ENCODE measurements around the gene KRTAP21-2. TPM values are rescaled to one million over a fixed set of nuclear protein-coding genes. Genes with fewer than 3 reads are reported as not detected.

Gene KRTAP21-2
- total and polyA plus RNA-seq, 12 donors = not detected

DNA sequence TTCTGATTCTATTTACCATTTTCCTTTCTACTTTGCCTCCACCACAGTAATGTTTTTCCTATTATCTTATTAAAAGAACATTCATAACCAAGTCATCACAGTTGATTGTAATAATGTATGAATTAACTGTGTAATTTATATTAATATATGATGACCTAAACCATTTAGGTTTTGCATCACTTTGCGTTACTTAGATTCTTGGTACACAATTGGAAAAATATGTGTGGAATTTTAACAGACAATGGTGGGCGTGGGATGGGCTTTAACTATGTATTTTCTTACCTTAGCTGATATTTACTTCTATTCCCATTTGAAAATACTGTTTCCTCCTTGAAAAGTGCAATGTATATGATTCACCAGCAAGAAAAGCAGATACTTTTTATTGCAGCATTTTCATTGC, 32.1 kb downstream of the KRTAP21-2 start:
- TF ChIP-seq, protein P1, sequence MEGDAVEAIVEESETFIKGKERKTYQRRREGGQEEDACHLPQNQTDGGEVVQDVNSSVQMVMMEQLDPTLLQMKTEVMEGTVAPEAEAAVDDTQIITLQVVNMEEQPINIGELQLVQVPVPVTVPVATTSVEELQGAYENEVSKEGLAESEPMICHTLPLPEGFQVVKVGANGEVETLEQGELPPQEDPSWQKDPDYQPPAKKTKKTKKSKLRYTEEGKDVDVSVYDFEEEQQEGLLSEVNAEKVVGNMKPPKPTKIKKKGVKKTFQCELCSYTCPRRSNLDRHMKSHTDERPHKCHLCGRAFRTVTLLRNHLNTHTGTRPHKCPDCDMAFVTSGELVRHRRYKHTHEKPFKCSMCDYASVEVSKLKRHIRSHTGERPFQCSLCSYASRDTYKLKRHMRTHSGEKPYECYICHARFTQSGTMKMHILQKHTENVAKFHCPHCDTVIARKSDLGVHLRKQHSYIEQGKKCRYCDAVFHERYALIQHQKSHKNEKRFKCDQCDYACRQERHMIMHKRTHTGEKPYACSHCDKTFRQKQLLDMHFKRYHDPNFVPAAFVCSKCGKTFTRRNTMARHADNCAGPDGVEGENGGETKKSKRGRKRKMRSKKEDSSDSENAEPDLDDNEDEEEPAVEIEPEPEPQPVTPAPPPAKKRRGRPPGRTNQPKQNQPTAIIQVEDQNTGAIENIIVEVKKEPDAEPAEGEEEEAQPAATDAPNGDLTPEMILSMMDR (IDR thresholded peaks at IDR 0.05) = no peak
- no peak for TF ChIP-seq POLR2A (IDR thresholded peaks at IDR 0.05)

DNA sequence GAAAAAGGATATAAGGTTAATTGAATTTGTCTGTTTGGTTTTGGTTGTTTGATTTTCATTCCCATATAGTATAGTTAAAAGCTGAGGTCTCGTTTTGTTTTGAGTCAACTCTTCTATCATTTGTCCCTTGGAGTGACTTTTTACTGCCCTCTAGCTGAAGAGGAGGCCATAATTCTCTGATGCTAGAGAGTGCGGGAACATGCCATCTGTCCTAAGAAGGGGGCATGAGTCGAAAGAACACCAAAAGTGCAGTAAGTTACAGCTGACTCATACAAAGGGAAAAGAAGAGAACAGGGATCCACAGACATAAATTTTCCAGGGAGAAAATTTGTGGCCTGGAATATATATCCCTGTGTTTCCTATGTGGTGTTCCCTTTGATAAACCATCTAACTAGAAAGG, 32.6 kb downstream of the KRTAP21-2 start:
- 36 to 59% (median 48%) methylated on average over 3 of the region's 3 CpGs for WGBS, 4 donors
- TF ChIP-seq, protein P1 (IDR thresholded peaks at IDR 0.05) = no peak
- no peak for TF ChIP-seq POLR2A (IDR thresholded peaks at IDR 0.05)
- Histone ChIP-seq H3K27me3 (no peaks in the 10 kb centered on the region), H3K27ac (no peak overlapping the region), H3K4me1 (replicated peaks in 1 of 2) (no peaks in the 10 kb centered on the region), H3K4me3 (no peak overlapping the region), H3K9me3 (replicated peaks in 1 of 3) (no peaks in the 10 kb centered on the region), H3K36me3 (replicated peaks in 1 of 2) (no peaks in the 10 kb centered on the region)
- DNase-seq = no peak
- intact Hi-C loops (cut with DNase I) = no loop called here

More for the DNA sequence above, 32.1 kb downstream of the KRTAP21-2 start:
- intact Hi-C loops (cut with DNase I) = no loop called here
- Histone ChIP-seq H3K4me3 (no peak overlapping the region), H3K27ac (no peak overlapping the region), H3K9me3 (replicated peaks in 1 of 3) (no peaks in the 10 kb centered on the region), H3K36me3 (replicated peaks in 1 of 2) (no peaks in the 10 kb centered on the region), H3K4me1 (replicated peaks in 1 of 2) (no peaks in the 10 kb centered on the region), H3K27me3 (no peaks in the 10 kb centered on the region)
- DNase-seq = no peak
- WGBS, 4 donors = 71 to 86% (median 75%) methylated on average over 2 of the region's 2 CpGs

DNA sequence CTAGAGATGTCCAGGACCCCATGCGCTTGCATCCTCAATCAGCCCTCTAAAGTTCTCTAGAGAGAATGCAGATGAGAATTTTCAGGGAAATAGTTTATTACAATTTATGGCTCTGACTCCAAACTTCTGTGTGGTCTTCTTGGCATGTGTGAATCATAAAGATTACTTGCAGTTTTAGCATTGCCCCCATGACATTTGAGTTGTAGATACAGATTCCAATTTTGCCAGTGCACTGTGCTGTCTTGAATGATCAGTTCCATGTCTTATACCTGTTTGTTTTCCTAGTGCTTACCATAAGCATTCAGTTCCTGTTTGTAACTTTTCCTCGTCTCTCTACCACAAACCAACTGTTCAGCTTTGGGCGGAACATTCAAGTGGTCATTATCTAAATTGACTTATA, 33.3 kb downstream of the KRTAP21-2 start:
- intact Hi-C loops (cut with DNase I) = no loop called here

DNA sequence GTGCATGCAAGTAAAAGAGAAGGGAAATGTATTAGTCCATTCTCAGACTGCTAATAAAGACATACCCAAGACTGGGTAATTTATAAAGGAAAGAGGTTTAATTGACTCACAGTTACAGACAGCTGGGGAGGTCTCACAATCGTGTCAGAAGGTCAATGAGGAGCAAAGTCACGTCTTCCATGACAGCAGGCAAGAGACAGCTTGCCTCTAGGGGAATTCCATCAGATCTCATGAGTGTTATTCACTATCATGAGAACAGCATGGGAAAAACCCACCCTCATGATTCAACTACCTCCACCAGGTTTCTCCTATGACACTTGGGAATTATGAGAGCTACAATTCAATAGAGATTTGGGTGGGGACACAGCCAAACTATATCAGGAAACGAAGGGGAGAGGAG, 36.6 kb downstream of the KRTAP21-2 start:
- H3K9me3 ChIP-seq (replicated peaks in 1 of 3) = no peaks in the 10 kb centered on the region
- WGBS, 4 donors = 18 to 35% (median 30%) methylated on average over 3 of the region's 3 CpGs
- no peaks in the 10 kb centered on the region for H3K4me1 ChIP-seq (replicated peaks in 1 of 2)
- no peaks in the 10 kb centered on the region for H3K27me3 ChIP-seq
- TF ChIP-seq POLR2A (IDR thresholded peaks at IDR 0.05) = no peak
- TF ChIP-seq, protein P1 (IDR thresholded peaks at IDR 0.05) = no peak
- DNase-seq = no peak
- intact Hi-C loops (cut with DNase I) = no loop called here
- no peaks in the 10 kb centered on the region for H3K36me3 ChIP-seq (replicated peaks in 1 of 2)
- H3K4me3 ChIP-seq = no peak overlapping the region
- H3K27ac ChIP-seq = no peak overlapping the region

More for the DNA sequence above, 33.3 kb downstream of the KRTAP21-2 start:
- H3K27me3 ChIP-seq = no peaks in the 10 kb centered on the region
- no peaks in the 10 kb centered on the region for H3K36me3 ChIP-seq (replicated peaks in 1 of 2)
- H3K4me1 ChIP-seq (replicated peaks in 1 of 2) = no peaks in the 10 kb centered on the region
- no peaks in the 10 kb centered on the region for H3K9me3 ChIP-seq (replicated peaks in 1 of 3)
- H3K4me3 ChIP-seq = no peak overlapping the region
- H3K27ac ChIP-seq = no peak overlapping the region
- 84 to 87% (median 85%) methylated on average over 3 of the region's 3 CpGs for WGBS, 4 donors
- DNase-seq = no peak
- no peak for TF ChIP-seq POLR2A (IDR thresholded peaks at IDR 0.05)
- TF ChIP-seq, protein P1 (IDR thresholded peaks at IDR 0.05) = no peak
